ENCODE data around the gene TMEM132C.
"Not testable (repeated sequence)": the region's sequence is repeated elsewhere in the genome, so short reads cannot be mapped to it uniquely, and the experiment has no call there.

The TMEM132C gene

GRCh38 chr12:128551266-128551665 lies 284.3 kb downstream of the TMEM132C start:
- DNase-seq (ENCODE audit: low spot score) = no peak
- no peak for FAIRE-seq

- DNase-seq (ENCODE audit: low spot score) (no peak), FAIRE-seq (no peak)
Measured at GRCh38 chr12:128554546-128555304, 287.8 kb downstream of the TMEM132C start.

- DNase-seq (ENCODE audit: low spot score) (no peak), FAIRE-seq (no peak)
Measured at GRCh38 chr12:128557231-128557630, 290.3 kb downstream of the TMEM132C start.

- DNase-seq (ENCODE audit: low spot score) = no peak
- no peak for FAIRE-seq
Measured at GRCh38 chr12:128564956-128565355, 298.0 kb downstream of the TMEM132C start.

- DNase-seq (ENCODE audit: low spot score) = no peak
- FAIRE-seq = no peak
Measured at GRCh38 chr12:128567730-128568129, 300.8 kb downstream of the TMEM132C start.

GRCh38 chr12:128570191-128571065 lies 303.5 kb downstream of the TMEM132C start:
- DNase-seq (ENCODE audit: low spot score) (no peak), FAIRE-seq (no peak)

- DNase-seq (ENCODE audit: low spot score) (no peak), FAIRE-seq (no peak)
Measured at GRCh38 chr12:128571906-128572810, 305.2 kb downstream of the TMEM132C start.

GRCh38 chr12:128573907-128574306 lies 306.9 kb downstream of the TMEM132C start:
- no peak for DNase-seq (ENCODE audit: low spot score)
- FAIRE-seq = no peak

- DNase-seq (ENCODE audit: low spot score) (no peak), FAIRE-seq (no peak)
Measured at GRCh38 chr12:128578045-128578444, 311.1 kb downstream of the TMEM132C start.

GRCh38 chr12:128581321-128581761 lies 314.4 kb downstream of the TMEM132C start:
- FAIRE-seq (no peak), DNase-seq (ENCODE audit: low spot score) (no peak)

- FAIRE-seq (no peak), DNase-seq (ENCODE audit: low spot score) (peak; percentile 19)
Measured at GRCh38 chr12:128583453-128583852, 316.5 kb downstream of the TMEM132C start.

GRCh38 chr12:128586451-128587029 lies 319.6 kb downstream of the TMEM132C start:
- no peak for DNase-seq (ENCODE audit: low spot score)
- FAIRE-seq = no peak

- FAIRE-seq = no peak
- DNase-seq (ENCODE audit: low spot score) = no peak
Measured at GRCh38 chr12:128587918-128588317, 320.9 kb downstream of the TMEM132C start.

- DNase-seq (ENCODE audit: low spot score) = no peak
- FAIRE-seq = no peak
Measured at GRCh38 chr12:128592220-128592744, 325.3 kb downstream of the TMEM132C start.

GRCh38 chr12:128594521-128594920 lies 327.6 kb downstream of the TMEM132C start:
- no peak for FAIRE-seq
- no peak for DNase-seq (ENCODE audit: low spot score)

- no peak for DNase-seq (ENCODE audit: low spot score)
- FAIRE-seq = no peak
Measured at GRCh38 chr12:128595609-128596008, 328.6 kb downstream of the TMEM132C start.

GRCh38 chr12:128600886-128601285 lies 333.9 kb downstream of the TMEM132C start:
- no peak for DNase-seq (ENCODE audit: low spot score)
- no peak for FAIRE-seq

GRCh38 chr12:128603573-128604115 lies 336.7 kb downstream of the TMEM132C start:
- FAIRE-seq (no peak), DNase-seq (ENCODE audit: low spot score) (no peak)

- DNase-seq (ENCODE audit: low spot score) = not testable (repeated sequence)
Measured at GRCh38 chr12:128604219-128604618, 337.2 kb downstream of the TMEM132C start.

GRCh38 chr12:128606051-128606450 lies 339.1 kb downstream of the TMEM132C start:
- FAIRE-seq (no peak), DNase-seq (ENCODE audit: low spot score) (no peak)

More at GRCh38 chr12:128604219-128604618, 337.2 kb downstream of the TMEM132C start:
- FAIRE-seq = not testable (repeated sequence)
